ENCODE measurements around the gene PDIA5.

Gene PDIA5
- 5.5 to 24.6 reads per million in 2 experiments for total RNA-seq

DNA sequence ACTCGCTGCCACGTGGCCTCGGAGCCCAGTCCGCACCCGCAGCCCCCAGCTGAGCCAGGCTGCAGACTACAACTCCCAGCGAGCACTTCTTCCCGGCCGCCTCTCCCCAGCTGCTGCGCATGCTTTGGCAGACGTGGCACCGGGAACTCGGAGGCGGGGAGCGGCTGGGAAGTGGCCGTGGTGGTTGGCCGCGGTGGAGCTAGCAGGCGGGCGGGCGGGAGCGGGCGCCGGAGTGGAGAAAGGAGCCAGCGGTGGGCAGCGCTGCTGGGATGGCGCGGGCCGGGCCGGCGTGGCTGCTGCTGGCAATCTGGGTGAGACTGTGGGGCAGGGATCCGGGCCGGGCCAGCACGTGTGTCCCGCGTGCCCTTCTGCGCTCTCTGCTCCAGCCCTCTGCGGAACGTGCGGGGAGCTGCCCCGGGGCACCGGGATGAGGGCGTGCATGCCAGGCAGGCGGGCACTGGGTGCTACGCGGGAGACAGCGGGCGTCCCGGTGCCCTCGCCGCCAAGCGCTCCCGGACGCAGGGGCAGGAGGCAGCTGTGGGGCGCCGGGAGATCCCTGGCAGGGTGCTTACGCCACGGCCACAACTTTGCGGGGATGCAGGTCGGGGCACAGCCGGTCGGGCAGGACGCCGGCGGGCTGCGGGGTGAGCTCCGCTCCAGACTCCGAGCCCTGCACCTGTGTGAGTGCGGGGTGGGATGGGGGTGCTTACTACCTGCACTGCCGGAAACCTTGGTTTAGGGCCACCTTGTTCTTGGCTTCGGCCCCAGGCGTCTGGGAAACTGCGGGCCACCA, at the start of gene PDIA5:
Gene PDIA5 (plus strand): TSS at position 130 of the 793 bp plus-strand sequence. CDS start 140 bp downstream, at position 270.
- no peak for DNase-seq (ENCODE audit: low read depth)

DNA sequence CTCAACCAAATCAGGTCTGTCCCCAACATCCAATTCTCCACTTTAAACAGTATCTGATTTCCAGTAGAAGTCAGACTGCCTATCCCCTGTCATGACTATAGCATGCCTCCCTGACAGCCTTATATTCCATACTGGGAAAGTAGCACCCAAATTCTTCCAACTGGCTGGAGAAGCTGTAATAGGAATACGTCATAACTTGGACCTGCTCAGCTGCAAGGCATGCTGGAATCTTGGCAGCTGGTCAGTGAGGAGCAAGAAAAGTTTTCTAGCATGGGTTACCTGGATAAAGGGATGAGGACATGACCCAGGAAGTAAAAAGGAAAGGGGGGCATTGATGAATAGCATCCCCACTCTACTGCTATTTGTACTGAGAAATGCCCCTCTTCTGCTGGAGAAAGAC, 48.1 kb upstream of the PDIA5 start:
- DNase-seq (ENCODE audit: low read depth): no peak

DNA sequence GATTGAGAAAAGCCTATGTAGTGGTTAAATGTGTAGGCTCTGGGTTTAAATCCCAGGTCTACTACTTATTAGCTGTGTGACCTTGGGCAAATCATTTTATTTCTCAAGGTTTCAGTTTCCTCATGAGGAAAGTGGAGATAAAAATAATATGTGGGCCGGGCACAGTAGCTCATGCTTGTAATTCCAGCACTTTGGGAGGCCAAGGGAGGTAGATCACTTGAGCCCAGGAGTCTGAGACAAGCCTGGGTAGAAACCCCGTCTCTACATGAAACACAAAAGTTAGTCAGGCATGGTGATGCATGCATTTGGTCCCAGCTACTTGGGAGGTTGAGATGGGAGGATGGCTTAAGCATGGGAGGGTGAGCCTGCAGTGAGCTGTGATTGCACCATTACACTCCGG, 47.7 kb upstream of the PDIA5 start:
- no peak for DNase-seq (ENCODE audit: low read depth)

DNA sequence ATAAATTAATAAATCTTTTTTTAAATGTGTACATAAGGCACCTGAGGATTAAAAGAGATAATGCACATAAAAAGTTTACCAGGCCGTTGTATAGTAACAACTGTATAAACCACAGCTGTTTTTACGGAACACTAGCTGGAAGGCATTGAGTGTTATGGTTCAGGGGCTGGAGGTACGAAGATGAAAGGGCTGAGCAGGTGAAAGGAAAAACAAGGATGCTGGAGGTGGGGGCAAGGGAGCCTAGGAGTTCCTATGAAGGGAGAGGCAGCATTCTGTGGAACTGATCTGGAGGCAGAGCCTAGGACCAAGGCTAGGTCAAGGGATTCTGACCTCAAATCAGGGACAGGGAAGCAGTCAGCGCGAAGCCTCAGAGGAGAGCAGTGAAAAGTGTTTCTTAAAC, 47.2 kb upstream of the PDIA5 start:
- DNase-seq (ENCODE audit: low read depth): no peak

DNA sequence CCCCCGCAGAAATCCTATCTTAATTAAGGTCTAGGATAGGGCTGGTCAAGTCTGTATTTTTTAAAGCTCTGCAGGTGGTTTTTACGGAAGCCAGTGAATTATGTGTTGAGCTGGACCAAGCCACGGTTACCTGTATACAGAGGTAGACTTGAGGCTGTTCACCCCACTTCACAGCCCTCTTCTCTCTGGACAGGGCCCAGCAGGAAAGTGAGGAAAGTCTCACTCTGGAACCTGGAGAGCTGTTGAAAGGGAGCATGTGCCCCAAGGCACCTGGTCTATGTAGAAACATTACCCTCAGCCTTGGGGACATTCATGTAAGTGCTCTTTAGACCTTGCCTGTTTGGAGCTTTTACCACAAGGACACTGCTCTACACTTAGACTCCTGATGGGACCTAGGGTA, 46.1 kb upstream of the PDIA5 start:
- no peak for DNase-seq (ENCODE audit: low read depth)

DNA sequence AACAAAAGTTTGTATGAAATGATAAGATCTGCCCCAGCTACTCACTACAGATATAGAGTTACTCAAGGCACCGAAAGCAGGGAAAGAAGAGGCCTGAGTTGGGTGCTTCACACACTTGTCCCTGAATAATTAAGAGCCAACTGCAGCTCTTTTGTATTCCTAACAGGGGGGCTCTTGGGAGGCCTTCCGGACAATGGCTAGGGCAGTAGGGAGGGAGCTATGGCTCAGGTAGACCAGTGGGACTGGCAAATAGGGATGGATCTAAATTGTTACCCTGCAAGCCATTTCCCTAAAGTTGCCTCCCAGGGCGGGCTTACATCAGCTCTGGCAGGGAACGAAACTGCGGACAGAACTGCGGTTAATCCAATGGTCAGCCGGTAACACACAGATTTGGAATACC, 45.4 kb upstream of the PDIA5 start:
- no peak for DNase-seq (ENCODE audit: low read depth)

DNA sequence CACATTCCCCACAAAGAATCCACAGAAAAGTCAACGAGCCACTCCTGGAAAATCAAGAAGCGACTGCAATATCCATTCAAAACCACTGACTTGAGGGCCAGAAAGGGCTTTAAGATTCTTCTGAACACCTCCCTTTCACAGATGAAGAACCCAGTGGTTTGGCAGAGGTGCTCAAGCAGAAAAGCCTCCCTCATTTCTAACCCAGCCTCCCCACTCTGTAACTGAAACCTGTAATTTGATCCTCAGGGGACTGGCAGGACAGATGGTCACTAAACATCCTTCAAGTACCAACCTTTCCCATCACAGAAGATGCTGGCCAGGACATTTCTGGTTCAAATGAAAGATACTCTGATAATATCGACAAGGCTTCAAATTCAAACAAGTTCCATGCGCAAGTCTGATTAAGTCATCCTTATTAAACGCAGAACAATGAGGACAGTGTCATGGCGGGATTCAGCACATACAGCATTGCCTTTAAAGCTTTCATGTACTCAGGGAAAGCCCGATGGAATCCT, 44.8 kb upstream of the PDIA5 start:
- DNase-seq (ENCODE audit: low read depth): no peak

DNA sequence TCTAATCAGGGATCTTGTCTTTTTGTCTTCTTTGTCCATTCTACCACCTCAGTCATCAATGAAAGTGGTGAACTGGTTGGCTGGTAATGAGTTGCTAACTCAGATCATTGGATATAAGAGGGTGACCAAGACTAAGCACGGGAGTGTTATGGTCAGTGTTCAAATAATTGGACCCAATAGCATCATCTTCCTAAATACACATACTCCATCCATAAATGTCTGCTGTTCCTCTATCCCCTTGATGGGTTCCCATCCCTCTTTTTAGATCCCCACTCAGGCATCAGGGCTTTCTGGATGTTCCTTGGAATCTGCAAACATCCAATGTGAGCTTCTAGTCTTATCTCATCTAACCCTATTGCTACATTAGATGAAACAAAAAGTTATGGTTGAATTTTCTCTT, 42.8 kb upstream of the PDIA5 start:
- no peak for DNase-seq (ENCODE audit: low read depth)

DNA sequence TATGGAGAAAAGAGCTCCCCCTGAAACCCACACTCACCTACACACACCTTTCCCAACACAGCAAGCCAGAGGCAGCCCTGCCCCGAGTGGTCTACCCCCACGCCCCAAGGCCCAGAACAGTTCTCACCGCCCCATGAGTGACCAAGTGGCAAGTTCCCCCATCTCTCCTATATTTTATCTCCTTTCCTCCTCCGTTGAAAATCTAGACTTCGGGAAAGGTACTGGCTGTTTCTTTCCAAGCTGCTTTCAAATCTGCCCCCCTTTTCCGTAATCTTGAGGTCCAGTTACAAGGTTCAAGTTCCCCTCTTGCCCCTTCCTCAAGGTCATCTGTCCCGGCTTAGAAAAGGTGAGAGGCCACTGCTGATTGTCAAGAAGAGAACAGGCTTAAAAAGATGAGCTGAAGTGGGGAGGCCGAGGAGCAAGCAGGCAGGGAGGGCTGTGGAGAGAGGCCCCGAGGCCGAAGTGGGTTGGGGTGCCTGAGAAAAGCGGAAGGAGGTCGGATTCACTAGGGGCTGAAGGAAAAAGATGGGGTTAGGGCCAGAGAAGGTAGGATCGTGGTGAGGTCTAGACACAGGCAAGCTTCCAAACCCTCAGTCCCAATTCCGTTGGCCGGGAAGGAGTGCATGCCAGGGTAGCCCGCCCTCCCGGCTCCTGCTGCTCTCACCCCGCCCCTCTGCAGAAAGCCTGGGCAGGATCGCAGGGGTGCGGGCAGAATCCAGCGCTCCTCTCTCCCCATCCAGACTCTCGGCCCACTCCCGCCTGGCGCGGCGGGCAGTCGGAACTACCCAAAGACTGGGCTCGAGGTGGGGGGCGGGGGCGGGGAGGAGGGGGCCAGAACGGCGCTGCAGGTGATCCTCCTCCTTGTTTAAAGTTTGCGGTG, 40.9 kb upstream of the PDIA5 start:
- no peak for DNase-seq (ENCODE audit: low read depth)

DNA sequence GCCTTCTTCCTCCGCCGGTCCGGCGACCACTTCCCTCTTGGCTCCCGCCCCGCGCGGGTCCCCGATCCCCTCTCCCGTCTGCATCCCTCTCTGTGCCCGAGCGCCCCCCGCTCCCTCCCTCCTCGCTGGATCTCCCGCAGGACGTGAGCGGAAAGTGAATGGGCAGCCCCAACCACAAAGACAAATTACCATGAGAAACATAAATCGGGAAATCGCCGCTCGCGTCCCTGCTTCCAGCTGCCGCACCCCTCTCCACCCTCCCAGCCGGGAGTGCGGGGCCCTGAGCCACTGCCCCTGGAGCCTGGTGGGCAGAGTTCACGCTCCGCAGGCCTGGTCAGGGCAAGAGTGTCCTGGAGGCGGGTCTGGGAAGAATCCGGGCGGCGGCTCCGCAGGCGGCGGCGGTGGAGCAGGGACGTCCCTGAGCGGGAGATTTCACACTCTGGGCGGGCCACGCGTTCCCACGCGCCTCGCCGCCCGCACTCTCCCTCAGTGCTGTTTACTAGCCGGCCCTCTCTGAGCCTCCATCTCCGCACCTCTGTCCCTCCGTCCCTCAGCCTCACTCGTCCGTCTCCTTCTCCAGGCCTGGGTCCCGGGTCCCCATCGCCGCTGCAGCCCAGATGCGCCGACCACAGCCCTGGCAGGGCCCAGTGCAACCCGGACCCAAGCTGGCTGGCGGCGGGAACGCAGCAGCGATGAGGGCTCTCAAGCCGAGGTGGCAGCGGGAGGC, 40.1 kb upstream of the PDIA5 start:
- no peak for DNase-seq (ENCODE audit: low read depth)

DNA sequence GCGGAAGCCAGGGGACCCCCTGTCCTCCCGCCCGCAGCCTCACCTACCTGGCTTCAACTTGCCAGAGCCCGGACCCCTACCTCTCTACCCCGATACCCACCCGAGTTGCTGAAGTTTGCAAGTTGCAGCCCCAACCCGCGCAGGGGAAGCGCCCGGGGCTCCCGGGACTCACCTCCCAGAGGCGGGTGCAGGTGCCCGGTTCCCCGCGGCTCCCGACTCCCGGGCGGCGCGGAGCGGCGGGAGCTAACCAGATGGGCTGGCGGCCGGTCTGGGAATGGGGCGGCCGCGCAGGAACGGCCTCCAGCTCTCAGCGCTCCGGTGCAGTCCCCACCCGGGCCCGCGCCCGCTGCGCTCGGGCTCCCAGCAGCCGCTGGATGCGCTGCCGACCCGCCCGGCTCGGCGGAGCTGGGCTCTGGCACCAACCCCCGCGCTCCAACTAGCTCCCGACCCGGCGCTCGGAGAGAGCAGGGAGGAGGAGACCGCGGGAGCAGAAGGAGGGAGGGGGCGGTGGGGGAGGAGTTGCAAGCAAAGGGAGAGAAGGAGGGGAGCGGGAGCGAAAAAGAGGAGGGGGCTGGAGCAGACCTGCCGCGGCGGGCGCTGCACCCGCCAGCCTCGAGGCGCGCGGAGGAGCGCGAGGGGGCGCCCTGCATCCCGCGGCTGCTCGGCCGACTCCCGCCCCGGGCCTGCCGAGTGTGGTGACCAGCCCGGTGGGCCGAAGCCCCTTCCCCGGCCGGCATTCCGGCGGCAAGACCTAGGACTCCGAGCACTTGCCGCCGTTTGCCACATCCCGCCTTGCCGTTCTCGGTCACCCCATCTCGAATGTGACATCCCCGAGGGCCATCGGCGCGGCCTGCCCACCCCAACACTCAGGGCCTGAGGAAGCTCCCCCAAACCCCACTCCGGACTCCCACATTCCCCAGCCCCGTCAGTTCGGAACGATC, 39.3 kb upstream of the PDIA5 start, which contains the start of gene SEMA5B:
Gene SEMA5B (minus strand): TSS at position 472 of the 941 bp plus-strand sequence. CDS start 66,500 bp downstream, outside the sequence.
- no peak for DNase-seq (ENCODE audit: low read depth)

DNA sequence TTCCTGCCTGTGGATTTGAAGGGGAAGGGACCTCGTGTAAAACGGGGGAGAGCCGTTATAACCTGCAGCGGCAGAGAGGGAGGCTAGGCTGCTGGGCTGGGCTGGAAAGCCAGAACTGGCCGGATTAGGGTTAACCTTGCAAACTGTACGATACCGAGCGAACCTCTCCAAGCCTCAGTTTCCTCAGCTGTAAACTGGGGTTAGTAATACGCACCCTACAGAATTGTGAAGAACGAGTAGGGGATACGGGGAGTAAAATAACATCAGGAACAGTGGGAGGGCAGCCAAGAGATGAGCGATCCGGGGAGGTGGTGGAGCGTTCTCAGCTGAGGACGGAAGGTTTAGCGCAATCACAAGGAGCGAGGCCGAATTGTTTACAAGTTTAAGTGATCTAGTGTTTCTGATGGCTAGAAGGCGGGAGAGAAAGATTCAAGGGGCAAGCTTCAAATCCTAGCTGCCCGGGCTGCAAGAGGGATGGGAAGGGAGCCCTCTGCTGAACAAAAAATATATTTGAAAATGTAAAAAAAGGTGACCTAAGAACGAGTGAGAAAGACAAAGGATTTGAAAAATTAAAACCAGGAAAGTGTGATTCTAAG, 38.5 kb upstream of the PDIA5 start:
- no peak for DNase-seq (ENCODE audit: low read depth)

DNA sequence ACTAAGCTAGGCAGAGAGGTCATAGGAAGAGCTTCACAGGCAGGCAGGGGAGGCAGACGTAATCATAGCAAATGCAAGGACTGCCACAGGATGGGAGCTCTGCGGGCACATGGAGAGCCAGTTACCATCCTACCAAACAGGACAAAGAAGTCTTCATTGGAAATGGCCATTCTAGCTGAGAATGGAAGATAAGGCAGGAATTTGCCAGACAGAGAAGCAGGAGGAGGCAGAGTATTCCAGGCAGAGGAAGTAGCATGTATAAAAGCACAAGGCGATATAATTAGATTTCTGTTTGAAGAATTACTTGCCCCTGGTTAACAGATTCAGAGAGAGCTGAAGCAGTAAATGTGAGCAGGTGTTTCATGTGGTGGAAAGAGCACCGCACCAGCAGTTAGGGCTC, 35.8 kb upstream of the PDIA5 start:
- no peak for DNase-seq (ENCODE audit: low read depth)

DNA sequence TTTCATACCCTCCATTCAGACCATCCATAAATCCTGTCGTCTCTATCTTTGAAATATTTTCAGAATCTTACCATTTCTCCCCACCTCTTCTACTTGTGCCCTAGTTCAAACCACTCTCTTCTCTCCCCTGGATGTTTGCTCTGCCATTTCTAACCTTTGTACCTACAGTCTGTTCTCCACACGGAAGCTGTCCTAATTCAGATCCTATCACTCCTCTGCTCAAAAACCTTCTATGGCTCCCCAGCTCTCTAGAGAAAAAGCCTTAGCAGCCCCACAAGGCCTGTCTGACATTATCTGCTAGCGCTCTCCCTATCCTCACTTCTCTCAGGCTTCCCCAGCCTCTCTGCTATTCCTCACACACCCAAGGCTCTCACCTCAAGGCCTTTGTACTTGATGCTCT, 34.8 kb upstream of the PDIA5 start:
- no peak for DNase-seq (ENCODE audit: low read depth)

DNA sequence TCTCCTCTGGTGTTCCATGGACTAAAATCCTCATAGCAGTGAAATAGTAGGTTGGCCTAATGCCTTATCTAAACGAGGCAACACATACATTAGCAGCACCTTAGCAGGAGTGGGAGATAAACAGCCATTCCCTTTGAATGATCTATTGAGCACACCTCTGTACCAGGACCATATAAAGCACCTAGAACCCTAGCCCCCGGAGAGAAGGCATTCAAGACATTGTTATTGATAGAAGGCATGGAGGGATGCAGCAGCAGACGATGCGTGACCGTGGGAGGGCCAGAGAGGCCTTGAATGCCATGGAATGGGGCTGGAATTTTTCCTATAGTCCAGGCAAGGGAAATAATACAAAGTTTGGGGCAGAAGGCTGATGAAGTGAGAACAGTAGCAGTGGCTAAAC, 32.7 kb upstream of the PDIA5 start:
- DNase-seq (ENCODE audit: low read depth): no peak

DNA sequence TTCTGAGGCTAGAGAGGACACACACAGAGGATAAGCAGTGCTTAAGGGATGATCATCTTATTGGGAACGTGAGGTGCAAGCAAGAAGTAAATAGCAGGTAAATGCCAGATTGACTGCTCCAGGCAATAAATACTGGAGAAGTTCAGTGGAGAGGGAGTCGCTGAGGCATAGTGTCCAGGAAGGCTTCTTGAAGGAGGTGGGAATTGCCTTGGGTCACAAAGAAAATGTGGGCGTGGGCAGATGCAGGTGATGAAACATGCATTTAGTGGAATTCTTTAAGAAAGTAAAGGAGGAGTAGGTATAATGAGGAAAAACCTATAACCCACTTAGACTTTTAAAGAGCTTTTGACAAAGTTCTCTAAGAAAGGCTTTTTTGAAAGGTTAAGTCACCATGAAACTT, 31.8 kb upstream of the PDIA5 start:
- no peak for DNase-seq (ENCODE audit: low read depth)

DNA sequence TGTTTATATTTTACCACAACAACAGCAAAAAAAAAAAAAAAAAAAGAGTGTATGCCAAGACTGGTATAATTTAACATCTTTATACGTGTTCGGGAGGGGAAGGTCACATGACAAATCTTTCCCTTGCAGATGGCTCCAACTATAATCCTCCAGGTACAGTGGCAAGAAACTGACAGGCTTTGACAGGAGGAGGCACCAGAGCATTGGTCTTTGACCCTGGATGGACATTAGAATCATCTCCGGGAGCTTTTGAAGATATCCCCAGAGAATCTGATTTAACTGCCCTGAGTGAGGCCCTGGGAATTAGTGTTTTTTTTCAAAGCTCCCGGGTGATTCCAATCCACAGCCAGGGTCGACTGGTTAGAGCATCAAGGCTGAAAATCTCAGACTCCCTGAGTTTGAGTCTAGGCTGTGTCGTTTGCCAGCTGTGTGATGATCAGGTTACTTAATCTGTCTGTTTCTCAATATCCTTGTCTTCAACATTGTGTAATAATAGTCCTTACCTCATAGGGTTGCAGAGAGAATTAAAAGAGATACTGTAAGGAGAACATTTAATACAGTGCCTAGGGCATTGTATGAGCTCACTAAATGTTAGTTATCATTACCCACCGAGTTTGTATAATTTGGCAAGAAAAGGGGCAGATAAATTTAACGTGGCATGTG, 30.3 kb upstream of the PDIA5 start:
- no peak for DNase-seq (ENCODE audit: low read depth)

DNA sequence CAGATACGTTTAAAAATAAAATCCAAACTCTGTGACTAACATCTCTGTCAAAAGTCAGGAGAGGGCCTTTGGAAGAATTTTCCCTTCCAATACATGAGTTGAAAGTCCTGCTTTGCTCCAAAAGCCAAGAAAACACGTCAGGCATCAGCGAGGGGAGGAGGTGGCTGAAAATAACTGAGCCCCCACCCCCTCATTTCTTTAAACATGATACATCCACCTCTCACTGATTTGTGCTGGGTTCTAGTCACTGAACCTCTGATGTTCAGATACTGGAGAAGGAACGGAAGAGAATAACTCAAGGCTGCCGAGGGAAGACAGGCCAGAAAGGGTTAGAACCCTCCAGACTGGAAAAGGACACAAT, 29.8 kb upstream of the PDIA5 start:
- no peak for DNase-seq (ENCODE audit: low read depth)

DNA sequence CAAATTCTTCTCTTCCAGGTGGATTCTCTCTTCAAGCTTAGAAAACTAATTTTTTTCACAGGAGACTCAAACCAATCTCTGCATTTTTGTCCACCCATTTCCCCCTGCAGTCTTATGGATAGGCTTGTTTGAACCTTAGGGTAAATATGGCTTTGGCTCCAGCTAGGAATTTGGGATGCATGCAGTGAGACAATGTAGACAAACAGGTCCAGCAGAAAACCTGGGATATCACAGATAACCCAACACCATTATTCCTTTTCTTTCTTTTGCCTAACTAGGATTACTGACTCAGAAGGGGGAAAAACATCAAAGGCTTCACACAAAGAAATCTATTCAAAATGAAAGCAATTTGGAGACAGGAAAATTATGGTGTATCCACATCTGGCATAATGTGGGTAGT, 28.1 kb upstream of the PDIA5 start:
- no peak for DNase-seq (ENCODE audit: low read depth)

DNA sequence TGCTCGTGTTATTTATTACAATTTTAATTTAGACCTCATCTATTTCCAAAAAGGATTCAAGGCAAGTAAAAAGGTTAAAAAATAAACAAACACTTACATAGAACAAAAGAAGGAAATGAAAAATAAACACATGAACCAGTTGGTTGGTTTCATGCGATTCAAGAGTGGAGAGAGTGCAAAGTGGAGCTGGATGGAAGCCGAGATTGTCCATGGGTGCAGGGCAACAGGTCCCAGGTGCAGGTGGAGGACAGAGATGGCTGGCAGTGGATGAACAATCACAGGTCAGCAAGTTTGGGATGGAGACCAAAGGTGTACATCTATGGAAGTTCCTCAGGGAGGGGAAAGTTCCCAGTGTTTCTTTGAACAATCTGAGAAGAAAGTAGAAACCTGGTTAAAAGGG, 27.6 kb upstream of the PDIA5 start:
- no peak for DNase-seq (ENCODE audit: low read depth)
